Stimulated activated naive CD8-positive, alpha-beta T cell treated with anti-CD3 and anti-CD28 coated beads, Interleukin-15, Interleukin-2, amounts not matched to agents 100 ng/mL and 50 ng/mL, for 24 hours (primary cell): ENCODE measurements around the gene SDF4.

Experiments
- H3K27ac Mint-ChIP-seq: one replicate; pipeline ENCODE4 v1.8.0; 2021; ENCODE audit warnings: mild to moderate bottlenecking, mixed read lengths
- H3K27me3 Mint-ChIP-seq: one replicate; pipeline ENCODE4 v1.8.0; 2021; ENCODE audit warnings: mixed read lengths
- H3K36me3 Mint-ChIP-seq: one replicate; pipeline ENCODE4 v1.8.0; 2021; ENCODE audit warnings: low read depth, mixed read lengths
- H3K4me1 Mint-ChIP-seq: one replicate; pipeline ENCODE4 v1.8.0; 2021; ENCODE audit warnings: low read depth, mixed read lengths
- H3K4me3 Mint-ChIP-seq: one replicate; pipeline ENCODE4 v1.8.0; 2021; ENCODE audit warnings: mild to moderate bottlenecking, mixed read lengths
- H3K9me3 Mint-ChIP-seq: one replicate; pipeline ENCODE4 v1.8.0; 2021; ENCODE audit warnings: mixed read lengths

The SDF4 gene

DNA sequence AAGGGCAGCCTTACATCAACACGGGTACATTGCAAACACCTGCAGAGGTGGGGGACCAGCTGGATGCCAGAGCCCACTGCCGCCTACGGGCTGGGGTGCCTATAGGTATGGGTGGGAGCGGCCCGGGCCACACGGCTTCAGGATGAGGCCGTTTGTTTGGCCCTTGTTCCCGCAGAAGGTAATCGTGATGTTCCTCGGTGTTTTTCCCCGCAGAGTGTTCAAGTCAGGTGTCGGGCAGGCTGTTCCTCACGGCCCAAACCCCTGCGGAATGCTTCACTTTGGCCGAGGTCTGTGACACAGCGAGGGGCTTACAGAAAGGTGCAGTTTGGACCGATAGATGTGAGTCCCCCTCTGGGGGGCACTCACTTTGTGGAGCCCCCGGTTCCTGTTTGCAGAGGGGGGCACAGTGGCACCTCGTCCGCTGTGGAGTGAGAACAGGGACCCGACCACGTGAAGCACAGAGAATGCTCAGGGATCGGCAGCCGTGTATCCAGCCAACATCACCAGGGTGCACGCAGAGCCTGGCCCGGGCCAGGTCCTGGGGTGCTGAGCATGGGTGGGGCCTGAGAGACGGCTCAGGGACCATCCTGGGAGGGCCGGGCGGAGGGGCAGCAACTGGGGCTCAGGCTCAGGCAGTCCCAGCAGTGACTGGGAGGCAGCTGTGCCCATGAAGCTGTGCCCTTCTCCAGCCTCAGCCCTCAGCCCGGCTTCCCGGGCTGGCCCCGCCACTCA, 58.6 kb downstream of the SDF4 start:
- Mint-ChIP-seq H3K27ac (no peak overlapping the region), H3K4me3 (no peak overlapping the region)

DNA sequence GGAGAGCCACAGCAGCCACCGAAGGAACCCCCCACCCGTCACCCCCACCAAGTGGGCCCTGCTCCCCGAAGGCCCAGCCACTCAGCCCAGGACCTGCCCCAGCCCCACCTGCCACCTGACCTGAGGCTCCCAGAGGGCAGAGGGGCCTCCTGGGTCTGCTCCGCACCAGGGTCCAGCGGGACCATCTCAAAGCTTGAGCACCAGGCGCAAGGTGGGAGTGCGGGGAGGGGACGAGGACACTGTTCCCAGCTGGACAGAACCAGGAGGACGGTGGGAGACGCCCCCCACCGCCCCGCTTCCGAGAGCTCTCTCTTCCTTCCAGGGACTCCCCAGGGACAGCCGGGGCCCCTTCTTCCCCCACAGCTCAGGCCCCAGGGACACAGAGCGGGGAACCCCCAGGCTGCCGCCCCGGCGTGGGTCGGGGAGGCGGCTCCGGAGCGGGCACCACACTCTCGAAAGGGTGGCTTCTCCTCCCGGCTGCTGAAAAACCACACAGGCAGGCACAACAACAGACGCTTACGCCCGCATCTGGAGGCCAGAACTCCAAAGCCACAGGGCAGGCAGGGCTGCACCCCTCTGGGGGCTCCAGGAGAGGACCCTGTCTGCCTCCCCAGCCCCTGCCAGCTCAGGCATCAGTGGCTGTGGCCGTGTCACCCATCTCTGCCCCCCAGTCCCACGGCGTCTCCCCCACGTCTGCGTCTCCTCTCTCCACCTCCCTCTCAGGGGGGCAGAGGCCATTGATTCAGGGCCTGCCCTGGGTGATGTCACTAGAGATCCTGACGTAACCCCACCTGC, 60.1 kb downstream of the SDF4 start:
- peak overlapping the region; percentile 32 for H3K4me3 Mint-ChIP-seq
- H3K9me3 Mint-ChIP-seq: no peaks in the 10 kb centered on the region
- peaks cover 8% of the 10 kb centered on the region for H3K27me3 Mint-ChIP-seq
- no peaks in the 10 kb centered on the region for H3K36me3 Mint-ChIP-seq
- peaks cover 28% of the 10 kb centered on the region for H3K4me1 Mint-ChIP-seq
- H3K27ac Mint-ChIP-seq: peak overlapping the region; percentile 36

More for the DNA sequence above, 58.6 kb downstream of the SDF4 start:
- Mint-ChIP-seq H3K9me3 (no peaks in the 10 kb centered on the region), H3K27me3 (peaks cover 8% of the 10 kb centered on the region), H3K36me3 (no peaks in the 10 kb centered on the region), H3K4me1 (peaks cover 28% of the 10 kb centered on the region)

DNA sequence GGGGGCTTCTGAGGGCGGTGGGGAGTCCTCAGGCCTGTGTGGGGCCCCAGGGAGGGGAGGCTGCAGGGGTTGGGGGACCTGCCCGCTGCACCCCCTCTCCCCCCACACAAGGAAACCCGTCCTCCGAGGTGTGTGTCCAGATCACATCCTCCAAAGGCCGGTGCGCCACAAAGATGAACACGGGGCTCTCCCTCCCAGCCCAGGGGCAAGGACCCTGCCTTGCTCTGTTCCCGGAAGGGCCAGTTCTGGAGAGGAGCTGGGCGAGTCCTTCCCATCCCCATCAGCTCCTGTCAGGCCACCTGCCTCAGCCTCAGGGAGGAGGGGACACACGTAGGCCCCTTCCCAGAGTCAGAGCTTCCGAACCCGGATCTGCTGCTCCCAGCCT, 60.6 kb downstream of the SDF4 start:
- Mint-ChIP-seq H3K27me3 (peaks cover 8% of the 10 kb centered on the region), H3K27ac (no peak overlapping the region), H3K4me3 (no peak overlapping the region), H3K4me1 (peaks cover 28% of the 10 kb centered on the region), H3K9me3 (no peaks in the 10 kb centered on the region), H3K36me3 (no peaks in the 10 kb centered on the region)

DNA sequence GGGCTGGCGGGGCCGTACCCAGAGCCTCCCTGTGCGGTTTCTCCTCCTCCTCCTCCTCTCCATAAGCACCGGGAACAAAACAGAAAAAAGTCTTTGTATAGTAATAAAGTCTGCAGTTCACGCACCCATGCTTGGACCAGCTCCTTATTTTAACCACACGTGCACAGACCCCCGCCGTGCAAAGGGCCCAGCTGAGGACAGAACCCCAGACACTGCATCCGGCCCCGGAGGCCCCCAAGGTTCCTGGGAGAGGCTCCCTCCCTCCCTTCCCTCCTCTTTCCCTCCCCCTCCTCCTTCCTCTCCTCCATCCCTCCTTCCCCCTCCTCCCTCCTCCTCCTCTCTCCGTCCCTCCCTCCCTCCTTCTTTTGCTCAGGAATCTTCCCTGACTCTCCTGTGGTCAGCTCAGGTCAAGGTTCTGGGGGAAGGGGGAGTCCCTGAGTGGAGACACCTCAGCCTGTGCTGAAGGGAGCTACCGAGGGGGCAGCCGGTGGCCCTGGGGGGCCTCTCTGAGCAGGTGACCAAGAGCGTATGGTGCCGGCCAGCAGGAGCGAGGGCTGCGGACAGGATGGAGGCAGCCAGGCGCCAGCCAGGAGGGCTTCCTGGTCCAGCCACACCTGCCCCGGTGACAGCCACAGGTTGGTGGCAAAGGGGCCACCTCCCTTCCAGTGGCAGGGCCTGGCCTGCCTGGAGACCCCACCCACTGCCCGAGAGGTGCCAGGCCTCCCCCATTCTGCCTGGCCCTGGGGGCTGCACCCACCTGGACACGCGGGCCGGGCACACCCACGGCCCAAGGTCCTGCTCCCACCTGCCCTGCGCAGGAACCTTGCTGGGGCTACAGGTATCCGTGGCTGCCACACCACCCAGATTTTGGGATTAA, 61.3 kb downstream of the SDF4 start:
- peaks cover 8% of the 10 kb centered on the region for H3K27me3 Mint-ChIP-seq
- peaks cover 28% of the 10 kb centered on the region for H3K4me1 Mint-ChIP-seq
- no peaks in the 10 kb centered on the region for H3K36me3 Mint-ChIP-seq
- no peak overlapping the region for H3K27ac Mint-ChIP-seq
- no peak overlapping the region for H3K4me3 Mint-ChIP-seq
- H3K9me3 Mint-ChIP-seq: no peaks in the 10 kb centered on the region

DNA sequence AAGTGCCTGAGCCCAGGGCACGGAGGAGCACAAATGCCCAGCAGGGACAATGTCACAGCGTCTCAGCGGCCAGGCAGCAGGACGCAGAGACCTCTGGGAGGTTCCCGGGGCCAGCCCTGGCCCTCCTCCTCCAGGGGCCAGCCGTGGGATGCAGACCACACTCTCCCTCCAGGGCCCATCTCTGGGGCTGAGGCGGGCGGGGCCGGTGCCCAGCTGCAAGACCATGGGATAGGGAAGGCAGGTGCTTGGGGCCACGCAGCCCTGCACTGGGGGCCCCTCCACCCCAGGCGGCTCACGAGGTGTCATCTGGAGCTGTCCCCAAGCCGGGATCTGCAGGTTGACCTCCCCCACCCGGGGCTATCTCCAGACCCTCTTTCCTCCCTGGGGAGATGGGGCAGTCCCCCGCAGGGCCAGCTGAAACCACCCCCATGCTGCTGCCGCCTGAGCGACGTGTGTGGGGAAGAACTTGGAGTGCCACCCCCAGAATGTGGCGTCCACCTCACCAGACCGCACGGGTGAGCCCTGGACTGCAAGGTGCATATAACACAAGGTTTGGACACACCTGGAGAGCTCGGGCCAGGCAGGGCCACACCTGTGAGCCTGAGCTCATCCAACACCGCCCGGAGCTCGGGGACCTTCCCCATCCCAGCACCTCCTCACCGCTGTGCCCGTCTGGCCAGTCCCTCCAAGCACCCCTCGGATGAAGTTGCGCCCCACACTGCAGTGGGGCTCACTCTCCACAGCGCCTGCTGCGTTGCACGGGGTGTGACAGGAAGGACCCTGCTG, 62.2 kb downstream of the SDF4 start:
- Mint-ChIP-seq H3K27me3 (peaks cover 8% of the 10 kb centered on the region), H3K27ac (no peak overlapping the region), H3K4me1 (peaks cover 28% of the 10 kb centered on the region), H3K9me3 (no peaks in the 10 kb centered on the region), H3K36me3 (no peaks in the 10 kb centered on the region), H3K4me3 (no peak overlapping the region)

DNA sequence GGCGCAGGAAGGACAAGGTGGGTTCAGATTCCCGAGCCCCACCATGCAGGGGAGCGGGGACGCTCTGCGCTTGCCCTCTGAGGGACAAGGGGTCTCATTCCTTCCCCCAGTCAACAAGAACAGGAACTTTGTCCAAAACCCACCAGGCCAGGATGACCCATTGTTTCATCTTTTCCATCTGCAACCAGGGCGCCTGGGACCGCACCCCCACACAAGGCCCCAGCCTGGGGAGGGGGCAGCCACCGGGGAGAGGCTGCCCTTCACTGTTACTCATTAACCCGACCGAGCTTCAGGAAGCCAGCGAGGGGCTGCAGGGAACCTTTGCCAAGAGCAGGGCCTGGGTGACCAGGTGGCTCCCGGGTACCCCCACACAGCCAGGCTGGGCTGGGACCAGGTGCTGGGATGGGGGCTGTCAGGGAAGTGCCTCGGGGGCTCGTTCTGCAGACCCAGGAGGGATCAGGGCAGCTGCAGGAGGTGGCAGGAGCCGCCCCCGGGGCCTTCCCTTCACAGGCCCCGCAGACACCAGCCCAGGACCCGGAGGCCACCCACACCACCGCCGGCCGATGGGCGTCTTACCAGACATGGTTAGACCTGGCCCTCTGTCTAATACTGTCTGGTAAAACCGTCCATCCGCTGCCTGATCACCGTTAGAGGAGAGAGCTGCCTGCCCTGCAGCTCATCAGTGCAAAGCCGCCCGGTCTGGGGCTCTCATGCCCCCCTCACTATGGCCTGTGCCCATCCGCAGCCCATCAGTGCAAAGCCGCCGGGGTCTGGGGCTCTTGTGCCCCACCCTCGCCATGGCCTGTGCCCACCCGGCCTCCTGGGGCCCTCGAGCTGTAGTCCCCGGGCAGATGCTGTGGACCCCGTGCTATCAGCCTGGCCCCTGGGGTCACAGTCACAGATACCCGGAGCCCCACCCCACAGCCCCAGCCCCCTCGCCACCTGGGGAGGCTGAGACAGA, 63.1 kb downstream of the SDF4 start:
- H3K9me3 Mint-ChIP-seq: no peaks in the 10 kb centered on the region
- peaks cover 24% of the 10 kb centered on the region for H3K4me1 Mint-ChIP-seq
- H3K27me3 Mint-ChIP-seq: peaks cover 8% of the 10 kb centered on the region
- H3K36me3 Mint-ChIP-seq: no peaks in the 10 kb centered on the region
- no peak overlapping the region for H3K27ac Mint-ChIP-seq
- no peak overlapping the region for H3K4me3 Mint-ChIP-seq

DNA sequence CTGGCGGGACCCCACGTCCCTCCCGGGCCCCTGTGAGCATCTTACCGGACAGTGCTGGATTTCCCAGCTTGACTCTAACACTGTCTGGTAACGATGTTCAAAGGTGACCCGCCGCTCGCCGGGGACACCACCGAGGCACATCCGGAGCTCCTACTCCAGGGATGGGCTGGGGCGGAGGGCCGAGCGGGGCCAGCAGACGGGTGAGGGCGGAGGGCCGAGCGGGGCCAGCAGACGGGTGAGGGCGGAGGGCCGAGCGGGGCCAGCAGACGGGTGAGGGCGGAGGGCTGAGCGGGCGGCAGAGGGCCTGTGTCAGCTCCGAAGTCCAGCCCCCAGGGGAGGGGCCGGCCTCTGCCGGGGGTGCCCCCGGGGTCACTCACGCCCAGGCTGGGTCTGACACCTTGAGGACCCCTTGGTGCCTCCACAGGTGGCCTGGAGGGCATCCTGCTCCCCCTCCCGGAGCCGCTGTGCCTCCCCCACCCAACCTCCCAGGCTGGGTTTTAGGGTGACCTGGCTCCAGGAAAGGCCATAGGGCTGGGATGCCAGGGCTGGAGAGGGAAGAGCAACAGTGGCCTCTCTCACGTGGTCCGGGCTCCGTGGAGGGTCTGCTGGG, 63.9 kb downstream of the SDF4 start:
- no peak overlapping the region for H3K27ac Mint-ChIP-seq
- no peaks in the 10 kb centered on the region for H3K9me3 Mint-ChIP-seq
- no peaks in the 10 kb centered on the region for H3K36me3 Mint-ChIP-seq
- peaks cover 20% of the 10 kb centered on the region for H3K4me1 Mint-ChIP-seq
- peaks cover 8% of the 10 kb centered on the region for H3K27me3 Mint-ChIP-seq
- H3K4me3 Mint-ChIP-seq: no peak overlapping the region

DNA sequence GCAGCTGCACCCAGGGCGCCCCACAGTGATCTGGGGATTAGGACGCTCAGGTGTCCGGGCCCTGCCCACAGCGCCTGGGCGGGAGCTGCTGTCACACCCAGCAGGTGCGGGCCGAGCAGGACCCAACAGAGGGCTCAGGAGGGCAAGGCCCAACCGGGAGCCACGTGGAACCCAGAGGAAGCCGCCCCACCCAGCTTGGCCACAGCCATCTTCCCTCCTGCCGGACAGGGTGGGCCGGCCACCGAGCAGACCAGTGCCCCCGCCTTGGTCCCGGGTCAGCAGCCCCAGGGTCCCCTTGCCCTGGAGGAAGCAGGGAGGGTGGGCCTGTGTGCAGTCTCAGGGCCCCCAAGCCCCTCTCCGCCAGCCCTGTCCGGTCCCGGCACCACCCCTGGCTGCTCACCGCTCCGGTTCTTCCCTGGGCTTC, 64.4 kb downstream of the SDF4 start:
- Mint-ChIP-seq H3K36me3 (no peaks in the 10 kb centered on the region), H3K4me3 (no peak overlapping the region), H3K9me3 (no peaks in the 10 kb centered on the region), H3K4me1 (peaks cover 17% of the 10 kb centered on the region), H3K27me3 (peaks cover 8% of the 10 kb centered on the region), H3K27ac (no peak overlapping the region)
